ENCODE results near the gene FAM174C. TPM values are rescaled to one million over a fixed set of nuclear protein-coding genes. Genes with fewer than 3 reads are reported as not detected.
"Not testable (repeated sequence)": the region's sequence is repeated elsewhere in the genome, so short reads cannot be mapped to it uniquely, and the experiment has no call there.

The FAM174C gene
- total RNA-seq, 2 donors from 2014 or later, result 28.9 to 29.8 TPM

DNA sequence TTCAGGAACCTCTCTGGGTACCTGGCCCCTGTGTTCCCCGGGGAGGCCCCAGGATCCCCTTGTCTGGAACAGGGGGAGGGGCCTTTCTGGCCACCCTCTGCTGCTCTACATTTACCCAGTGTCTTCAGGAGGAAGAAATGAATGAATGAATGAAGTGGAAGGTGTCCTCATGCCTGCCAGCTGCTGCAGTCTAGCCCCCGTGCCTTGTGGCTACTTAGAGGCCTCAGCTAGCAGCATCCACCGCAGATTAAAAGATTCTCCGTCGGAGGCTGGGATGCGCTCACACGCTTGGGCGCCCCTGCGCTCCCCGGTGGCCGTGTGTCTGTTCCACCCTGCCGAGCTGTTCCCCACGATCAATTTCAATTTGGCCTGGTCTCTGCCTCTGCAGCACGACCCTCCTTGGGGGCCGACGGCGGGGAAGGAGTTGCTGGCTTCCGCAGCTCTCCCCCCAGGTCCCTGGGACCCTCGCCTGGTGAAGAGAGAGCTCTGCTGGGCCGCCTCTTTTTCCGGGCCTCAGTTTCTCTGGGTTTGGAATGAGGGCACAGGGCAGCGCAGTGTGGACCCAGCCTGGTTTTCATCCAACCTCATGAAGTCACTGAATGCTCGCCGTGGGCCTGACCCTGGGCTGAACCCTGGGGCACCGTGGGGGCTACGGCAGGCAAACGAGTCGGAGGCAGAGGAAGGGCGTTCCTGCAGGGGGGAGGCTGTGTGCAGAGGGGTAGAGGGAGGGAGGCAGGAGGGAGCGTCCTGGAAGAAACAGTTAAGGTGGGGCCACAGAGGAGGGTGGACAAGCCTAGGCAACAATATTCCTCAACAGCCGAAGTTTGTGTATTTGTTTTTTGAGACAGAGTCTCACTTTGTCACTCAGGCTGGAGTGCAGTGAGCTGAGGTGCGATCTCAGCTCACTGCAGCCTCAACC lies 38.6 kb downstream of the FAM174C start:
- Histone ChIP-seq H3K4me3 (no peak overlapping the region), H3K36me3 (no peaks in the 10 kb centered on the region), H3K9me3 (no peaks in the 10 kb centered on the region), H3K27ac (no peak overlapping the region), H3K4me1 (peaks cover 0 to 9% of the 10 kb centered on the region in 2 donors), H3K27me3 (peaks cover 0 to 6% of the 10 kb centered on the region in 2 donors)
- DNase-seq (ENCODE audit: low spot score), result no peak
- TF ChIP-seq, protein P1, sequence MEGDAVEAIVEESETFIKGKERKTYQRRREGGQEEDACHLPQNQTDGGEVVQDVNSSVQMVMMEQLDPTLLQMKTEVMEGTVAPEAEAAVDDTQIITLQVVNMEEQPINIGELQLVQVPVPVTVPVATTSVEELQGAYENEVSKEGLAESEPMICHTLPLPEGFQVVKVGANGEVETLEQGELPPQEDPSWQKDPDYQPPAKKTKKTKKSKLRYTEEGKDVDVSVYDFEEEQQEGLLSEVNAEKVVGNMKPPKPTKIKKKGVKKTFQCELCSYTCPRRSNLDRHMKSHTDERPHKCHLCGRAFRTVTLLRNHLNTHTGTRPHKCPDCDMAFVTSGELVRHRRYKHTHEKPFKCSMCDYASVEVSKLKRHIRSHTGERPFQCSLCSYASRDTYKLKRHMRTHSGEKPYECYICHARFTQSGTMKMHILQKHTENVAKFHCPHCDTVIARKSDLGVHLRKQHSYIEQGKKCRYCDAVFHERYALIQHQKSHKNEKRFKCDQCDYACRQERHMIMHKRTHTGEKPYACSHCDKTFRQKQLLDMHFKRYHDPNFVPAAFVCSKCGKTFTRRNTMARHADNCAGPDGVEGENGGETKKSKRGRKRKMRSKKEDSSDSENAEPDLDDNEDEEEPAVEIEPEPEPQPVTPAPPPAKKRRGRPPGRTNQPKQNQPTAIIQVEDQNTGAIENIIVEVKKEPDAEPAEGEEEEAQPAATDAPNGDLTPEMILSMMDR (IDR thresholded peaks at IDR 0.05), result no peak

DNA sequence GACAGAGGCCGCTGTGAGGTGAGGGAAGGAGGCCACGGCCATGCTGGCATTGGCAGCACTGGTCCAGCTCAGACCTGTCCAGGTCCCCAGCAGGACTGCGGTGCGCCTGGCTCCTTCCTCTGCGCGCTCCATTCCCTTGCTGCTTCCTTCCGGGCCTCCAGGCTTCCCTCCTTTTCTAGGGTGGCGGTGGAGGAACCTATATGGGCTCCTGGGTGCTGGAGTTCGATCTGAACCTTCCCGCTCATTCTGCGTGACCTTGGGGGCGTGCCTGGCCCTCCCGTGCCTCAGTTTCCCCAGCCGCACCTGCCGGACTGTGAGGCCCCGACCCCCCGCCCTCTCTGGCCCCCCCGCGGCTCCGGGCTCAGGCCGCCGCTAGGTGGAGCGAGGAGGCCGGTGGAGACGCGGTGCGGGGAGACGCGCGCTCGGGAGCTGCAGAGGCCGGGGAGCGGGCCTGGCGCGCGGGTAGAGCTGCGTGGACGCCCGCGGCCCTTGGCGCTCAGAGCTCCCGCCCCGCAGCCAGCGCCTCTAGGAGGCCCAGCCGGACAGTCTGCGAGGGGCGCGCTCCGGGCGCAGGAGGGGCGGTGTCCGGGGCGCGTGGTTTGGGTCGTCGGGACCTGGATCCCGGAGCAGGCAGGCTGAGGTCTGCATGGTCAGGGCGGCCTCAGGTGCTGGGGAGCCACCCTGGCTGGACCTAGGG lies 40.3 kb downstream of the FAM174C start:
- Histone ChIP-seq H3K27ac (no peak overlapping the region), H3K36me3 (no peaks in the 10 kb centered on the region), H3K27me3 (peaks cover 0 to 6% of the 10 kb centered on the region in 2 donors), H3K4me1 (peaks cover 0 to 9% of the 10 kb centered on the region in 2 donors), H3K9me3 (no peaks in the 10 kb centered on the region), H3K4me3 (peak overlapping the region in 1 of 2 donors; percentile 38)
- DNase-seq (ENCODE audit: low spot score), result no peak
- TF ChIP-seq, protein P1 (IDR thresholded peaks at IDR 0.05), result peak; percentile 50 to 86

DNA sequence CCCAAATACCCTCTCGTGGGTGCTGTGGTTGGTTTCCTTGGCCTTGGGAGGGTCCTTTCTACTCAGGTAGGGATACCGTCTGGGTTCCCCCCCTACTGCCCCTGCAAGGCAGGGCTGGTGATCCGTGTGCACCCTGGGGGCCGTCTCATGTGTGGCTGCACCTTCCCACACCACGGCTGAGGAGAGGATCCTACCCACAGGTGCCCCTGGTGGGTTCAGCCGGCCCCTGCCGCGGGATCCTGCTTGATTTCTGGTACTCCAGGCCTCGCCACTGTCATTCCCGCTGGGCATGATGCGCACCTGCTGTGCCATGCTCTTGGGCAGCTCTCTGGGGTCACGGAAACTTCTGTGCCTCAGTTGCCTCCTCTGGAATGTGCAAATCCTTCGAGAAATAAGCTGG lies 41.1 kb downstream of the FAM174C start:
- no peaks in the 10 kb centered on the region for H3K9me3 ChIP-seq
- no peaks in the 10 kb centered on the region for H3K36me3 ChIP-seq
- H3K4me1 ChIP-seq, result peaks cover 0 to 9% of the 10 kb centered on the region in 2 donors
- H3K27ac ChIP-seq, result no peak overlapping the region
- H3K4me3 ChIP-seq, result no peak overlapping the region
- peaks cover 0 to 6% of the 10 kb centered on the region in 2 donors for H3K27me3 ChIP-seq
- TF ChIP-seq, protein P1 (IDR thresholded peaks at IDR 0.05), result no peak
- no peak for DNase-seq (ENCODE audit: low spot score)

DNA sequence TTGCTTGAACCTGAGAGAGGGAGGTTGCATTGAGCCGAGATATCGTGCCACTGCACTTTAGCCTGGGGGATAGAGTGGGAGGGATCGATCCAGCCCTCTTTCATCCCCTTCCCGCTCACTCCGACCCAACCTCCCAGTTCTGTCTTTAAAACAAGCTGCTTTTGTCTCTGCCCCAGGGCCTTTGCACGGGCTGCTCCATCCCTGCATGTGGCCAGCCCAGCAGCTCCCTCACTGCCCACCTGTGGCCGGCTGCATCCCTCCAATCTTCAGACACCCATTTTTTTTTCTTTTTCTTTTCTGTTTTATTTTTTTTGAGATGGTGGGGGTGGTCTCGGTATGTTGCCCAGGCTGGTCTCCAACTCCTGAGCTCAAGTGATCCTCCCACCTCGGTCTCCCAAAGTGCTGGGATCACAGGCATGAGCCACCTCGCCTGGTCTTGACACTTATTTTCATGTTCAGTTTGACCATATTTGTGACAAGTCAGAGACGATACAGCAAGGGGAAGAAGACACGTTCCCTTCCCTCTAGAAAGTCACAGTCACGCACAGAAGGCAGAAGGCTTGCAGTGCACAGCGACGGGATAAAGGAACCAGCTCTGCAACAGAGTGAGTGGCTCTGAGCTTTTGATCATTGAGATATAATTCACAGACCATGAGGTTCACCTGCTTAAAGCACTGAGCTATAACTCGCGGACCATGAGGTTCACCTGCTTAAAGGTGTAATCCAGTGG lies 42.1 kb downstream of the FAM174C start:
- H3K27me3 ChIP-seq, result peaks cover 0 to 6% of the 10 kb centered on the region in 2 donors
- no peak overlapping the region for H3K27ac ChIP-seq
- TF ChIP-seq, protein P1 (IDR thresholded peaks at IDR 0.05), result no peak
- H3K9me3 ChIP-seq, result no peaks in the 10 kb centered on the region
- no peaks in the 10 kb centered on the region for H3K36me3 ChIP-seq
- peaks cover 0 to 9% of the 10 kb centered on the region in 2 donors for H3K4me1 ChIP-seq
- H3K4me3 ChIP-seq, result no peak overlapping the region
- no peak for DNase-seq (ENCODE audit: low spot score)

DNA sequence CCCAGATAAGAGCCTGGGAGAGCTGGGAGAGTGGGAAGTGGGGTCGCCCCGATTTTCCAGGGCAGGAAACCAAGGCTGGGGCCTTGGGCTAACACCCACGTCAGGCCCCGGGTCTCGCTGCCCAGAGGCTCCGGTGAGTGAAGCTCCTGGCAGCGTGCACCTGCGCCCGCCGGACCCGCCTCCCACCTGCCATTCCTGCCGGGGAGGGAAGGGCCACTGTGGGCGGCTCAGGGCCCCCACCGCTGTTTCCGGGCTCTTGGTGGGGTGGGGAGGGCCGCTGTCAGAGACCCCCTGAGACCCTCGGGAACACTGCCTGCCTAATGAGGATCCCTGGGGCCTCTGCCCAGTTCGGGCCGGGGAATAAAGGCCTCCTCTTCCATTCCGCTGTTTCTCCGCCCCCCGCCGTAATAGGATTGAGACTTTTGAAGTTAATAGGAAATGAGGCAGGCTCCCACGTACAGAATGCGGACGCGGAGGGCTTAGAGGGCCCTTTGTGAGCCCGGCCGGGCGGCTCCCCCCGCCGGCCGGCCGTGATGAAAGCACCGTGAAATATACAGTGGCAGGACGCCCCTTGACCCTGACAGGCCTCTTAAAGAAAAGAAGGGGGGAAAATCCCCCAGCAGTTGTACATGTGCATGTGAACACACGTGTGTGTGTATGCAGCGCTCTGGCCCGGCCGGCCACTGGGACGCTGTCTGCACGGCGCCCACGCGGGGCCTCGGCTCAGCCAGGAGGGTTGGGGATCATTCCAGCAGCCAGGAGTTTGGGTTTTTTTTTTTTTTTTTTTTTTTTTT lies 43.5 kb downstream of the FAM174C start:
- H3K36me3 ChIP-seq, result no peaks in the 10 kb centered on the region
- no peak for DNase-seq (ENCODE audit: low spot score)
- H3K9me3 ChIP-seq, result no peaks in the 10 kb centered on the region
- H3K27me3 ChIP-seq, result peaks cover 0 to 6% of the 10 kb centered on the region in 2 donors
- H3K4me1 ChIP-seq, result peaks cover 0 to 9% of the 10 kb centered on the region in 2 donors
- no peak overlapping the region for H3K27ac ChIP-seq
- no peak overlapping the region for H3K4me3 ChIP-seq
- TF ChIP-seq, protein P1 (IDR thresholded peaks at IDR 0.05), result no peak

DNA sequence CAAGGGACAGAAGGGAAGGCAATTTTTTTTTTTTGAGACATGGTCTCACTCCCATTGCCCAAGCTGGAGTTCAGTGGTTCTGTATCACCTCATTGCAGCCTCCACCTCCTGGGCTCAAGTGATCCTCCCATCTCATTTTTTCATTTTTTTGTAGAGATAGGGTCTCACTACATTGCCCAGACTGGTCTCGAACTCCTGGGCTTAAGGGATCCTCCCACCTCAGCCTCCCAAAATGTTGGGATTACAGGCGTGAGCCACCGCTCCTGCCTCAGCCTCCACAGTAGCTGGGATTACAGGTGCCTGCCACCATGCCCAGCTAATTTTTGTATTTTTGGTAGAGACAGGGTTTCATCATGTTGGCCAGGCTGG lies 44.9 kb downstream of the FAM174C start:
- H3K9me3 ChIP-seq; H3K4me3 ChIP-seq; H3K27ac ChIP-seq; H3K27me3 ChIP-seq; H3K36me3 ChIP-seq; DNase-seq (ENCODE audit: low spot score): not testable (repeated sequence)
- H3K4me1 ChIP-seq, result peaks cover 0 to 18% of the 10 kb centered on the region in 2 donors

Measured in right atrium auricular region (tissue), 2 donors.